Thyroid gland (tissue), 4 donors: Measurements from ENCODE around the gene APRT. TPM values are rescaled to one million over a fixed set of nuclear protein-coding genes. Genes with fewer than 3 reads are reported as not detected.

Experiments used
- DNase-seq, 2 donors: peaks; one replicate each; pipeline ENCODE4 v3.0.0-alpha.2; 2019
- H3K27ac ChIP-seq, 3 donors: fragments of 200-600 bp; sonication (generic); 1 replicate in 2 of 3; 2 replicates in 1 of 3; pipeline ENCODE4 v1.5.1; 2016 to 2019; ENCODE audit warnings: mild to moderate bottlenecking in 1 of 3, moderate library complexity in 1 of 3
- H3K27me3 ChIP-seq: fragments of 200-600 bp; sonication (generic); one replicate; pipeline ENCODE4 v1.5.1; 2019
- H3K36me3 ChIP-seq, 2 donors: fragments of 200-600 bp; sonication (generic); one replicate each; pipeline ENCODE4 v1.5.1; 2016 to 2019
- H3K4me1 ChIP-seq, 2 donors: fragments of 200-600 bp; sonication (generic); one replicate each; pipeline ENCODE4 v1.5.1; 2017 to 2019
- H3K4me3 ChIP-seq, 3 donors: fragments of 200-600 bp; sonication (generic); replicated peaks in 1 of 3; 1 replicate in 2 of 3; 2 replicates in 1 of 3; pipeline ENCODE4 v1.5.1; 2016; ENCODE audit warnings: mild to moderate bottlenecking in 1 of 3
- H3K9me3 ChIP-seq: fragments of 200-600 bp; sonication (generic); one replicate; pipeline ENCODE4 v1.5.1; 2017
- POLR2A ChIP-seq, 2 donors: fragments of 450-650 bp; IDR thresholded peaks; one replicate each; pipeline ENCODE4 v1.6.1; 2017; ENCODE audit warnings: antibody characterized with exemption in 2 of 2, mild to moderate bottlenecking in 2 of 2, moderate library complexity in 1 of 2
- WGBS, 2 donors: methylation state at CpG; one replicate each; pipeline ENCODE4 v1.1.5; 2017; 5-methylcytosine and 5-hydroxymethylcytosine counted together
- intact Hi-C: fragments of 100-400 bp; cut with DNase I; formaldehyde crosslinking; loops from one replicate; pipeline ENCODE4 v1.15.1; 2023
- total RNA-seq, 4 donors: library from RNA; depleted of rRNA; stranded (reverse); fragments of >200 nt; gene quantifications; one replicate each; pipeline ENCODE4 v1.2.3, GENCODE V29; 2016
- TF ChIP-seq, protein P1 (sequence below), 6 experiments: fragments of 200-600 bp in 3 of 6; fragments of 450-650 bp in 3 of 6; sonication (generic) in 3 of 6; IDR thresholded peaks; one replicate each; pipeline ENCODE4 v1.5.1; 2016 to 2019; ENCODE audit warnings: antibody characterized with exemption in 6 of 6, mild to moderate bottlenecking in 2 of 6, inconsistent platforms in 1 of 6, moderate library complexity in 1 of 6

APRT gene, protein sequence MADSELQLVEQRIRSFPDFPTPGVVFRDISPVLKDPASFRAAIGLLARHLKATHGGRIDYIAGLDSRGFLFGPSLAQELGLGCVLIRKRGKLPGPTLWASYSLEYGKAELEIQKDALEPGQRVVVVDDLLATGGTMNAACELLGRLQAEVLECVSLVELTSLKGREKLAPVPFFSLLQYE
- 100 to 1,000 TPM in 3 of 4 donors, 10 to 100 TPM in 1; 88.9 to 182 (median 118) TPM for total RNA-seq

DNA sequence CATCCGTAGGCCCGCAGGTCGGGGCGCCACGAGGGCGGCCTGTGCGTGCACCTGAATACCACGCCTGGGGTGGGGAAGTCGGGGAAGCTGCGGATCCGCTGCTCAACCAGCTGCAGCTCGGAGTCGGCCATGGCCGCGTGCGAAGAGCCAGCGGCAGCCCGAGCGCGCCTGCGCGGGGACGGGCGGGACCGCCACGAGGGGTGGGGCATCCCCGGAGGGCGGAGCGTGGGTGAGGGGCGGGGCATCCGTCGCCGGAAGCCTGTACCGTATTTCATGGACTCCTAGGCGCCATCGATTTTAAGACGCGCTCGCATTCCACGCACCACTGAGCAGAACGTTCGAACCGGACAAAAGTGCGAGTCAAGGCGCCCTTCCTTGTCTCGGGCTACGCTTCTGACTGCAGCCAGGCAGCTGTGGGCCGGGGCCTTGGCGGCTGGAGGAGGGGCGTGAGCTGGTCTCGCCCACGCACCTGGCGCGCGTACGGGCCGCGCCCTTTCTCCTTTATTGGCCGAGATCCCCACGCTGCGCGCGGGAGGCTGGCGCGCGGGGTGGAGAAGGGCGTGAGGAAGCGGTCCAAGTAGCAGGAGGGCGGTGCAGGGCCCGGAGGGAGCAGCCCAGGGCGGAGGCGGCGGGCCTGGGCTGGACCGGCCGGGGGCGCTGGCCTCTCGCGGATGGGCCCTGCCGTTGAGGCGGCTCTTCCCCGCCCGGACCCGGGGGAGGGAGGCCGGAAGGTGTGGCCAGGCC is at the start of gene APRT:
APRT (minus strand) TSS at position 160 of the 744 bp plus-strand sequence; CDS start at position 131, 29 bp downstream.
- Histone ChIP-seq H3K27me3 (no peaks in the 10 kb centered on the region), H3K4me3 (peak within 1 kb of the TSS in 2 of 3 donors; percentile 41 to 65), H3K36me3 (peaks cover 0 to 11% of the 10 kb centered on the region in 2 donors), H3K9me3 (no peaks in the 10 kb centered on the region), H3K4me1 (peaks cover 19 to 29% of the 10 kb centered on the region in 2 donors), H3K27ac (peak within 1 kb of the TSS; percentile 75 to 94 (median 83))
- intact Hi-C loops = loop anchor here (5.0 to 10.0 kb wide), 3 partner anchors 45 to 403 kb away; partner anchors contain the start of genes ACSF3, GALNS, TRAPPC2L and ZNF778
- peak; percentile 94 to 95 for DNase-seq
- TF ChIP-seq, protein P1, sequence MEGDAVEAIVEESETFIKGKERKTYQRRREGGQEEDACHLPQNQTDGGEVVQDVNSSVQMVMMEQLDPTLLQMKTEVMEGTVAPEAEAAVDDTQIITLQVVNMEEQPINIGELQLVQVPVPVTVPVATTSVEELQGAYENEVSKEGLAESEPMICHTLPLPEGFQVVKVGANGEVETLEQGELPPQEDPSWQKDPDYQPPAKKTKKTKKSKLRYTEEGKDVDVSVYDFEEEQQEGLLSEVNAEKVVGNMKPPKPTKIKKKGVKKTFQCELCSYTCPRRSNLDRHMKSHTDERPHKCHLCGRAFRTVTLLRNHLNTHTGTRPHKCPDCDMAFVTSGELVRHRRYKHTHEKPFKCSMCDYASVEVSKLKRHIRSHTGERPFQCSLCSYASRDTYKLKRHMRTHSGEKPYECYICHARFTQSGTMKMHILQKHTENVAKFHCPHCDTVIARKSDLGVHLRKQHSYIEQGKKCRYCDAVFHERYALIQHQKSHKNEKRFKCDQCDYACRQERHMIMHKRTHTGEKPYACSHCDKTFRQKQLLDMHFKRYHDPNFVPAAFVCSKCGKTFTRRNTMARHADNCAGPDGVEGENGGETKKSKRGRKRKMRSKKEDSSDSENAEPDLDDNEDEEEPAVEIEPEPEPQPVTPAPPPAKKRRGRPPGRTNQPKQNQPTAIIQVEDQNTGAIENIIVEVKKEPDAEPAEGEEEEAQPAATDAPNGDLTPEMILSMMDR (IDR thresholded peaks at IDR 0.05) = peak in 3 of 6 experiments; percentile 22 to 46 (median 41)
- peak in 1 of 2 donors; percentile 74 for TF ChIP-seq POLR2A (IDR thresholded peaks at IDR 0.05)
- WGBS, 2 donors = 0% methylated on average over 1 to 27 of the region's 84 CpGs

DNA sequence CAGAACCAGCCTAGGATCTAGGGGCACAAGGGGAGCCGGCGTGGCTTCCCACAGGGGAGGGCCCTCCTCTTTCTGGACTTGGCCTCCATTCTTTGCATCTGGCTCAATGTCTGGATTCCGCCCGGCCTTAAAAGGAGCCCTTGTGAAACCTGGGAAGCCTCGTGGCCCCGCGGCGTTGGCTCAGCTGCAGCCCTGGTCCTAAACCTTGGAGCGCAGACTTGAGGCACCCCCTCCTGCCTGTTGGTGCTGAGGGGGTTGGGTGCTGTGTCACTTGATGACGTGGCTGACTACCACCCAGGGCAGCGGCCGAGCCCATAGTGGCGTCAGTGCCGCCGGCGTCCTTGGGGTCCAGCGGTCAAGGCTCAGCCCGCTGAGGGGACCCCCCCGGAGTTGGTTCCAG is 49.6 kb upstream of the APRT start:
- no peak overlapping the region for H3K4me3 ChIP-seq
- H3K27ac ChIP-seq = no peak overlapping the region
- H3K27me3 ChIP-seq = no peaks in the 10 kb centered on the region
- WGBS, 2 donors = 94% methylated on average over 11 of the region's 19 CpGs; no CpG with 5 or more reads in 1 of the 2 donors
- H3K4me1 ChIP-seq = peaks cover 8 to 9% of the 10 kb centered on the region in 2 donors
- TF ChIP-seq, protein P1 (IDR thresholded peaks at IDR 0.05) = no peak
- no peak for TF ChIP-seq POLR2A (IDR thresholded peaks at IDR 0.05)
- DNase-seq = no peak
- intact Hi-C loops = no loop called here
- H3K9me3 ChIP-seq = no peaks in the 10 kb centered on the region
- H3K36me3 ChIP-seq = peaks cover 22 to 33% of the 10 kb centered on the region in 2 donors

DNA sequence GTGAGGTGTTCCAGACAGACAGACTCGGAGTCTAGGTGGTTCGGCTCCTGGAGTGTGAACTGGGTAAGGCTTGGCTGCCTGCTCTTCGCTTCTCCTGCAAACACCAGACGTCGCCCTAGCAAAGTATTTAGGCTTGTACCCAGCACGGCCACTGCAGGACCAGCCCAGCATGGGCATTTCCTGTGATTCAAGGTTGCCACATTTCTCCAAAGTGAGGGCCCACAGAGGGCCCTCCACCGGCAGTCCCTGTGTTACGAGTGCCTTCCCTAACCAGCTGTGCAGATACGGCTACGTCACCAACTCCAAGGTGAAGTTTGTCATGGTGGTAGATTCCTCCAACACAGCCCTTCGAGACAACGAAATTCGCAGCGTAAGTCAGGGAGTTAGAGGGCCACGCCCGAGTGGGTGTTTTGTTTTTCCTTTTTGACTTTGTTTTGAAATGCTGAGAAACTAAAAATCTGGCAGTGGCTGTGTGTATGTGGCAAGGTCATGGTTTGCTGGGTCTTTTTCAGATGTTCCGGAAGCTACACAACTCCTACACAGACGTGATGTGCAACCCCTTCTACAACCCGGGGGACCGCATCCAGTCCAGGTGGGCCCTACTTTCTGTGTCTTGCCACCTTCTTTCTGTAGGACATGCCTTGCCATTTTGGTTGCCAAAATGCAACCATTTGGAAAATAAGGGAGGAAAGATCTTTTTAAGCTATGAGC is 47.8 kb upstream of the APRT start:
- Histone ChIP-seq H3K36me3 (peaks cover 22 to 33% of the 10 kb centered on the region in 2 donors), H3K27me3 (no peaks in the 10 kb centered on the region), H3K4me1 (peaks cover 14 to 17% of the 10 kb centered on the region in 2 donors), H3K4me3 (no peak overlapping the region), H3K9me3 (no peaks in the 10 kb centered on the region), H3K27ac (no peak overlapping the region)
- DNase-seq = no peak
- WGBS, 2 donors = 94 to 96% methylated on average over 20 of the region's 20 CpGs
- TF ChIP-seq, protein P1 (IDR thresholded peaks at IDR 0.05) = no peak
- no peak for TF ChIP-seq POLR2A (IDR thresholded peaks at IDR 0.05)
- intact Hi-C loops = loop anchor here (5.0 kb wide), 1 partner anchor 47 kb away; the partner anchor contains the start of gene APRT

DNA sequence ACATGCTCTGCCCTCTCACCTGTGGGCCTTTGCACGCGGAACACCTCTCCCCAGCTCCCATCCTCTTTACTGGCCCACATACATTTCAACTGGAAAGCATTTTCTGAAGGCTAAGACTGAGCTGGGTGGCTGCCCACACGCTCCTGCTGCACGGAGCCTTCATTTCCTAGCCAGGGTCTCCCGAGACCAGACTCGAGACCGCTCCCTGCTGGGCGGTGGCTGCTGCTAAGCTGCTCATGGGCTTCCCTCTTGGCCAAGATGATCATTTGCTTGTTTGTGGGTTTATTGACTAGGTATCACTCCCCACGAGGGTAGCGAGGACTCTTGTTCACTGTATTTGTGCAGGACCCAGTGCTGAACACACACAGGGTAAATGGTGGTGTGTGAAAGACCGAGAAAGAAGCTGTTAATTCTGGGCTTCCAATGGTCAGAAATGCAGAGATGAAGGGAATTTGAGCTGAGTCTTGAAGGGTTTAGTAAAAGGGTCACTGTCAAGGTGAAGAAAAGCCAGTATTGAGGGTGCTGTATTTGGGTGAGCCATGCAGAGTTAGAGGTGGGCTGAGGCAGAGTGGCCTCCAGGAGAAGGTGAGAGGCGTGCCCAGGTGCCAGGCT is 46.1 kb upstream of the APRT start:
- Histone ChIP-seq H3K4me3 (peak overlapping the region; percentile 56 to 98 (median 88)), H3K9me3 (no peaks in the 10 kb centered on the region), H3K36me3 (peaks cover 22 to 33% of the 10 kb centered on the region in 2 donors), H3K27ac (peak overlapping the region in 1 of 3 donors; percentile 70), H3K27me3 (no peaks in the 10 kb centered on the region), H3K4me1 (peaks cover 14 to 17% of the 10 kb centered on the region in 2 donors)
- no peak for TF ChIP-seq POLR2A (IDR thresholded peaks at IDR 0.05)
- TF ChIP-seq, protein P1 (IDR thresholded peaks at IDR 0.05) = peak in 5 of 6 experiments; percentile 20 to 58 (median 40)
- 17 to 18% methylated on average over 12 of the region's 12 CpGs for WGBS, 2 donors
- intact Hi-C loops = loop anchor here (5.0 kb wide), 1 partner anchor 46 kb away; the partner anchor contains the start of gene APRT
- DNase-seq = peak; percentile 69 to 74
